ENCODE data around the gene VGF. TPM values are rescaled to one million over a fixed set of nuclear protein-coding genes. Genes with fewer than 3 reads are reported as not detected.

The VGF gene
- total RNA-seq, 1 experiment from 2014 or later = 122 TPM

GRCh38 chr7:101168412-101169049, 3.2 kb upstream of the VGF start:
- in situ Hi-C loops (cut with HindIII; ENCODE audit: low sequenced_read_pairs) = no loop called here
- no peak for DNase-seq (ENCODE audit: low spot score)

- no peak for DNase-seq (ENCODE audit: low spot score)
- in situ Hi-C loops (cut with HindIII; ENCODE audit: low sequenced_read_pairs) = no loop called here
Observed at GRCh38 chr7:101167645-101168411, 2.5 kb upstream of the VGF start.

- DNase-seq (ENCODE audit: low spot score) = no peak
- in situ Hi-C loops (cut with HindIII; ENCODE audit: low sequenced_read_pairs) = no loop called here
Observed at GRCh38 chr7:101166909-101167644, 1.7 kb upstream of the VGF start.

- in situ Hi-C loops (cut with HindIII; ENCODE audit: low sequenced_read_pairs) = no loop called here
- DNase-seq (ENCODE audit: low spot score) = no peak
Observed at GRCh38 chr7:101166648-101166908, 1.2 kb upstream of the VGF start.

GRCh38 chr7:101165958-101166647, 734 bp upstream of the VGF start:
- DNase-seq (ENCODE audit: low spot score) = no peak
- in situ Hi-C loops (cut with HindIII; ENCODE audit: low sequenced_read_pairs) = no loop called here

GRCh38 chr7:101164071-101164840, 1.1 kb downstream of the VGF start:
- DNase-seq (ENCODE audit: low spot score) = no peak
- in situ Hi-C loops (cut with HindIII; ENCODE audit: low sequenced_read_pairs) = no loop called here

GRCh38 chr7:101163279-101164070, 1.9 kb downstream of the VGF start:
- in situ Hi-C loops (cut with HindIII; ENCODE audit: low sequenced_read_pairs) = no loop called here
- DNase-seq (ENCODE audit: low spot score) = peak; percentile 70

- in situ Hi-C loops (cut with HindIII; ENCODE audit: low sequenced_read_pairs) = no loop called here
- peak; percentile 57 for DNase-seq (ENCODE audit: low spot score)
Observed at GRCh38 chr7:101162551-101163278, 2.7 kb downstream of the VGF start.

GRCh38 chr7:101161692-101162471, 3.5 kb downstream of the VGF start:
- in situ Hi-C loops (cut with HindIII; ENCODE audit: low sequenced_read_pairs) = no loop called here
- no peak for DNase-seq (ENCODE audit: low spot score)

- in situ Hi-C loops (cut with HindIII; ENCODE audit: low sequenced_read_pairs) = no loop called here
- DNase-seq (ENCODE audit: low spot score) = no peak
Observed at GRCh38 chr7:101160910-101161309, 4.5 kb downstream of the VGF start.

- in situ Hi-C loops (cut with HindIII; ENCODE audit: low sequenced_read_pairs) = no loop called here
- DNase-seq (ENCODE audit: low spot score) = no peak
Observed at GRCh38 chr7:101159696-101160674, 5.4 kb downstream of the VGF start.

- in situ Hi-C loops (cut with HindIII; ENCODE audit: low sequenced_read_pairs) = no loop called here
- DNase-seq (ENCODE audit: low spot score) = no peak
Observed at GRCh38 chr7:101156866-101157589, 8.3 kb downstream of the VGF start.

- no peak for DNase-seq (ENCODE audit: low spot score)
- in situ Hi-C loops (cut with HindIII; ENCODE audit: low sequenced_read_pairs) = no loop called here
Observed at GRCh38 chr7:101156277-101156676, 9.1 kb downstream of the VGF start.

- DNase-seq (ENCODE audit: low spot score) = no peak
- in situ Hi-C loops (cut with HindIII; ENCODE audit: low sequenced_read_pairs) = no loop called here
Observed at GRCh38 chr7:101155303-101155702, 10.1 kb downstream of the VGF start.

- in situ Hi-C loops (cut with HindIII; ENCODE audit: low sequenced_read_pairs) = no loop called here
- no peak for DNase-seq (ENCODE audit: low spot score)
Observed at GRCh38 chr7:101154693-101155102, 10.7 kb downstream of the VGF start.

All from G401 (cell line).